Esophagus squamous epithelium (tissue), 5 donors: ENCODE measurements around the gene MOGAT3. TPM values are rescaled to one million over a fixed set of nuclear protein-coding genes. Genes with fewer than 3 reads are reported as not detected.

Source experiments
- DNase-seq: peaks from one replicate; lab custom pipeline; 2025; lab: John Stamatoyannopoulos, UW
- H3K27ac ChIP-seq, 4 donors: fragments of 200-600 bp; sonication (generic); one replicate each; pipeline ENCODE4 v1.5.1; 2016 to 2019; ENCODE audit warnings: mild to moderate bottlenecking in 1 of 4
- H3K27me3 ChIP-seq, 4 donors: fragments of 200-600 bp; sonication (generic); 1 replicate in 3 of 4; 2 replicates in 1 of 4; pipeline versions ENCODE4 v1.5.1 to v1.6.0; 2017 to 2021; ENCODE audit warnings: antibody characterized with exemption in 1 of 4
- H3K36me3 ChIP-seq, 3 donors: fragments of 200-600 bp; sonication (generic); one replicate each; pipeline ENCODE4 v1.5.1; 2016 to 2019
- H3K4me1 ChIP-seq, 3 donors: fragments of 200-600 bp; sonication (generic); one replicate each; pipeline ENCODE4 v1.5.1; 2017 to 2019
- H3K4me3 ChIP-seq, 4 donors: fragments of 200-600 bp; sonication (generic); 1 replicate in 3 of 4; 2 replicates in 1 of 4; pipeline ENCODE4 v1.5.1; 2016 to 2019; ENCODE audit warnings: mild to moderate bottlenecking in 2 of 4, moderate library complexity in 1 of 4
- H3K9me3 ChIP-seq, 3 donors: fragments of 200-600 bp; sonication (generic); one replicate each; pipeline ENCODE4 v1.5.1; 2016 to 2019
- CTCF ChIP-seq, 6 experiments: fragments of 450-650 bp in 4 of 6; fragments of 200-600 bp in 2 of 6; sonication (generic) in 2 of 6; IDR thresholded peaks; one replicate each; pipeline ENCODE4 v1.5.1; 2016 to 2019; ENCODE audit warnings: antibody characterized with exemption in 6 of 6, mild to moderate bottlenecking in 4 of 6, moderate library complexity in 4 of 6
- POLR2A ChIP-seq, 4 donors: fragments of 450-650 bp; IDR thresholded peaks; one replicate each; pipeline ENCODE4 v1.6.1; 2017; ENCODE audit warnings: antibody characterized with exemption in 4 of 4, mild to moderate bottlenecking in 4 of 4, moderate library complexity in 3 of 4
- WGBS, 2 donors: methylation state at CpG; one replicate each; pipeline ENCODE4 v1.1.5; 2018; 5-methylcytosine and 5-hydroxymethylcytosine counted together
- intact Hi-C: fragments of 100-400 bp; cut with DNase I; formaldehyde crosslinking; loops from one replicate; pipeline ENCODE4 v1.15.0; 2022
- total RNA-seq, 4 donors: library from RNA; depleted of rRNA; stranded (reverse); fragments of >200 nt; gene quantifications; one replicate each; pipeline ENCODE4 v1.1.0, GENCODE V29; 2016
- donor health status: DM: yes; HTN: yes; CAD: no.

The MOGAT3 gene
- total RNA-seq, 4 donors from 2014 or later: not detected

GRCh38 chr7:101234636-101235035, 33.8 kb upstream of the MOGAT3 start:
- no peak for TF ChIP-seq CTCF (IDR thresholded peaks at IDR 0.05)
- TF ChIP-seq POLR2A (IDR thresholded peaks at IDR 0.05): no peak
- Histone ChIP-seq H3K4me1 (peaks cover 7 to 71% (median 17%) of the 10 kb centered on the region in 3 donors), H3K4me3 (no peak overlapping the region), H3K9me3 (no peaks in the 10 kb centered on the region), H3K27ac (no peak overlapping the region), H3K27me3 (no peaks in the 10 kb centered on the region), H3K36me3 (peaks cover 0 to 47% (median 4%) of the 10 kb centered on the region in 3 donors)
- WGBS, 2 donors: 79 to 94% methylated on average over 3 of the region's 5 CpGs
- intact Hi-C loops: no loop called here
- no peak for DNase-seq

- intact Hi-C loops: no loop called here
- 75 to 88% methylated on average over 2 to 8 of the region's 21 CpGs for WGBS, 2 donors
- Histone ChIP-seq H3K27ac (no peak overlapping the region), H3K27me3 (no peaks in the 10 kb centered on the region), H3K9me3 (no peaks in the 10 kb centered on the region), H3K4me1 (peaks cover 7 to 64% (median 17%) of the 10 kb centered on the region in 3 donors), H3K36me3 (peaks cover 0 to 47% (median 0%) of the 10 kb centered on the region in 3 donors), H3K4me3 (no peak overlapping the region)
- TF ChIP-seq POLR2A (IDR thresholded peaks at IDR 0.05): no peak
- no peak for TF ChIP-seq CTCF (IDR thresholded peaks at IDR 0.05)
- no peak for DNase-seq
Measured at GRCh38 chr7:101233907-101234547, 33.2 kb upstream of the MOGAT3 start.

- WGBS, 2 donors: 17% methylated on average over 6 of the region's 52 CpGs; no CpG with 5 or more reads in 1 of the 2 donors
Measured at GRCh38 chr7:101232141-101232850, 31.5 kb upstream of the MOGAT3 start.

GRCh38 chr7:101231644-101232043, 30.8 kb upstream of the MOGAT3 start:
- peaks cover 7 to 41% (median 11%) of the 10 kb centered on the region in 3 donors for H3K4me1 ChIP-seq
- no peaks in the 10 kb centered on the region for H3K9me3 ChIP-seq
- peak overlapping the region; percentile 62 to 81 (median 70) for H3K27ac ChIP-seq
- no peaks in the 10 kb centered on the region for H3K27me3 ChIP-seq
- 50 to 60% methylated on average over 5 to 6 of the region's 7 CpGs for WGBS, 2 donors
- DNase-seq: no peak
- no peak for TF ChIP-seq POLR2A (IDR thresholded peaks at IDR 0.05)
- no peak for TF ChIP-seq CTCF (IDR thresholded peaks at IDR 0.05)
- intact Hi-C loops: no loop called here
- peak overlapping the region in 3 of 4 donors; percentile 45 to 63 (median 47) for H3K4me3 ChIP-seq
- H3K36me3 ChIP-seq: peaks cover 0 to 46% (median 9%) of the 10 kb centered on the region in 3 donors

More at GRCh38 chr7:101232141-101232850, 31.5 kb upstream of the MOGAT3 start:
- Histone ChIP-seq H3K27me3 (no peaks in the 10 kb centered on the region), H3K27ac (peak overlapping the region; percentile 62 to 81 (median 70)), H3K4me1 (peaks cover 7 to 47% (median 15%) of the 10 kb centered on the region in 3 donors), H3K36me3 (peaks cover 0 to 46% (median 4%) of the 10 kb centered on the region in 3 donors), H3K4me3 (peak overlapping the region; percentile 28 to 63 (median 46)), H3K9me3 (no peaks in the 10 kb centered on the region)
- intact Hi-C loops: no loop called here
- no peak for TF ChIP-seq CTCF (IDR thresholded peaks at IDR 0.05)
- TF ChIP-seq POLR2A (IDR thresholded peaks at IDR 0.05): peak in 1 of 4 donors; percentile 23
- DNase-seq: no peak

- Histone ChIP-seq H3K9me3 (no peaks in the 10 kb centered on the region), H3K36me3 (peaks cover 23 to 83% (median 24%) of the 10 kb centered on the region in 3 donors), H3K4me3 (no peak overlapping the region), H3K27me3 (no peaks in the 10 kb centered on the region), H3K27ac (no peak overlapping the region), H3K4me1 (peaks cover under 1 to 9% (median 3%) of the 10 kb centered on the region in 3 donors)
- intact Hi-C loops: no loop called here
- 84 to 91% methylated on average over 8 to 9 of the region's 9 CpGs for WGBS, 2 donors
- TF ChIP-seq POLR2A (IDR thresholded peaks at IDR 0.05): no peak
- no peak for TF ChIP-seq CTCF (IDR thresholded peaks at IDR 0.05)
- no peak for DNase-seq
Measured at GRCh38 chr7:101226721-101227120, 25.9 kb upstream of the MOGAT3 start.
